ENCODE results near the gene ZBP1.

- no peak for TF ChIP-seq POLR2A (IDR thresholded peaks at IDR 0.05; ENCODE audit: low read depth, low read length)
- no peak for TF ChIP-seq SPI1 (IDR thresholded peaks at IDR 0.05; ENCODE audit: low read depth, low read length)
- no peak for TF ChIP-seq PAX5 (IDR thresholded peaks at IDR 0.05; ENCODE audit: insufficient read depth, low read length, severe bottlenecking)
- no peak for TF ChIP-seq POLR2AphosphoS5 (IDR thresholded peaks at IDR 0.05; ENCODE audit: low read depth, low read length)
- no peak for TF ChIP-seq POU2F2 (IDR thresholded peaks at IDR 0.05; ENCODE audit: low read depth, low read length)
- TF ChIP-seq TAF1 (IDR thresholded peaks at IDR 0.05; ENCODE audit: low read depth, low read length), result no peak
Observed at GRCh38 chr20:57564180-57564802, 55.9 kb downstream of the ZBP1 start.

Measured in GM12891 (cell line).